Ovary (tissue), 3 donors: Measurements from ENCODE around the gene SYNM.

ENCODE experiments used
- CTCF ChIP-seq, 3 donors: fragments of 450-650 bp in 2 of 3; fragments of 200-600 bp in 1 of 3; IDR thresholded peaks; one replicate each; pipeline versions ENCODE4 v1.5.1 to v1.8.0; 2016 to 2022; ENCODE audit warnings: antibody characterized with exemption in 3 of 3, mild to moderate bottlenecking in 1 of 3
- EP300 ChIP-seq: sonication (generic); formaldehyde crosslinking; IDR thresholded peaks from one replicate; pipeline ENCODE4 v1.6.1; 2017; ENCODE audit warnings: antibody characterized with exemption
- POLR2A ChIP-seq: fragments of 450-650 bp; IDR thresholded peaks from one replicate; pipeline ENCODE4 v1.6.1; 2017; ENCODE audit warnings: antibody characterized with exemption, mild to moderate bottlenecking, moderate library complexity
- donor health status: DM: no; HTN: no; CAD: no.

- TF ChIP-seq POLR2A (no peak), CTCF (IDR thresholded peaks at IDR 0.05) (no peak), EP300 (no peak)
These were observed 12.2 kb downstream of the SYNM start for GRCh38 chr15:99117111-99117510.
